GM18951 (cell line): ENCODE results near the gene NTF3.

ENCODE experiments used
- POLR2A ChIP-seq: IDR thresholded peaks from 4 replicates; pipeline ENCODE4 v1.6.1; 2011; ENCODE audit warnings: mild to moderate bottlenecking; ENCODE audit not compliant: insufficient read length, insufficient read depth; ENCODE audit errors: extremely low read depth
- in situ Hi-C: fragments of 300-500 bp; cut with MboI; formaldehyde crosslinking; loops from one replicate; pipeline ENCODE4 v1.12.0; 2022; ENCODE audit warnings: low sequenced_read_pairs, mixed read lengths, inconsistent platforms; ENCODE audit not compliant: unreplicated experiment

NTF3 gene

DNA sequence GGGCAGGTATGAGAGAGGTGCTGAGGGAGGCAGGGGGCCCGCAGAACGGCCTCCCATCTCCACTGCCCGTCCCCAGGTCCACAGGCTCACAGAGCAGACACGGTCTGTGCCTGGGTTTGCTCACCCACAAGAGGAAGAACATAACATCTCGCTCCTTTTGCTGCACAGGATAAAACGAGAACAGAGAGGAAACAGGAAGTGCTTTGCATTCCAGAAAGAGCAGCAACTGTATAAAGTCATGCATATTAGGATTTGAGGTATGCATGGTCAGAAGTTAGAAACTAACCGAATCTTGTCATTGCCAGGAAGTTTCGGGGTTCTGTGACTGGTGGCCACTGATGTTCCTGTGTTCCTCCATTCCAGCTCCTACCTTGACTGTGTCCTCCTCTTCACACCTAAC, 25.0 kb downstream of the NTF3 start:
- no peak for TF ChIP-seq POLR2A
- in situ Hi-C loops, result no loop called here

GRCh38 chr12:5458229-5459050, 26.5 kb downstream of the NTF3 start:
- TF ChIP-seq POLR2A, result no peak
- in situ Hi-C loops, result no loop called here

- TF ChIP-seq POLR2A, result no peak
- in situ Hi-C loops, result no loop called here
Measured at GRCh38 chr12:5459051-5459782, 27.3 kb downstream of the NTF3 start.

- no peak for TF ChIP-seq POLR2A
- in situ Hi-C loops, result no loop called here
Measured at GRCh38 chr12:5460817-5461216, 28.9 kb downstream of the NTF3 start.

DNA sequence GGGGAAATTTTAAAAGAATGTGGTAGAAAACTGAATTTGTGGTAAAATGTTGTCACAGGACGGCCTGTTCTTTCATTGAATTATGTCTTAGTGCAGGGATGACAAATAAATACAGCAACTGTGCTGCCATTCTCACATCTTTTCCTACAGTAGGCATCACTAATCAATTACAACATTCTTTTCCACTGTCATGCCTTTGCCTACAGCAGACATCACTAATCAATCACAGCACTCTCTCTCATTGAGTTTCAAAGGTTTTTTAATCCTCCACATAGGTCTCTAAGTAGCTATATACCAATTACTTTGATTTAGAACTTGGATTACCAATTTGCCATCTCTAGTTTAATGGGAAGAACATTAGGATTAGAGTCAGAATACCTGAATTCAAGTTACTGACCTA, 30.1 kb downstream of the NTF3 start:
- in situ Hi-C loops, result no loop called here
- no peak for TF ChIP-seq POLR2A

DNA sequence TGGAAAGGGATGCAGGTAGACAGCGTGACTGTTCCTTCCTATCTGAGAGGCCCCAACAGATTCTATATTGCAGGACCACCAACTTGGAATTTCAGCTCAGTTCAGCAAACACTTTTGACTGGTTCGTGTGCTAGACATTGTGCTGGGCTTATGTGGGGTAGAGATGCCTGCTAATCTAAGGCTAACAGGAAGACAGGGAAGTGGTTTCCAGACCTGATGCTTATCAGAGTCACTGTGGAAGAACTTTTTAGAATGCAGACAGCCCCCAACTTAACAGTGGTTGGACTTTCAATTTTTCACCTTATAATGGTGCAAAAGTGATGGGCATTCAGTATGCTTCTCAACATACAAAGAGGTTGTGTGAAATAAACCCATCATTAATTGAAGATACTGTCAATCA, 32.2 kb downstream of the NTF3 start:
- no peak for TF ChIP-seq POLR2A

DNA sequence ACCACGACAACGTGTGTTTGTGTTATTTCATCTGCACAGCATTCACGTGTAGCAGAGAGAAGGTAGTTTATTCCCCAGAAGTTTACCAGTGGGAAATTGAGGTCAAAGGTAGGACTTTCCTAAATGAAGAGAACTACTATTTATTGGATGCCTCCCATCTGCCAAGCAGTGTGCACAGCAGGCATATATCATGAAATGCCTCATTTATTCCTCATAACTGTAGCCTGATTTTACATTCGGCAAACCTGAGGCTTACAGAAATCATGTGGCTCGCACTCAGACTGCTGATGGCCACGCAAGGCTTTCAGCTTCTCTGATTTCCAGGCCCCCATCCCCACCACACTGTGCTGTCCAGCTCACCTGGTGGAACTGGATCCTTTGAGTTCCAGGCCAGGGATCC, 33.5 kb downstream of the NTF3 start:
- TF ChIP-seq POLR2A, result no peak
- in situ Hi-C loops, result no loop called here

More for the DNA sequence above, 32.2 kb downstream of the NTF3 start:
- in situ Hi-C loops, result no loop called here

GRCh38 chr12:5466521-5466960, 34.6 kb downstream of the NTF3 start:
- TF ChIP-seq POLR2A, result no peak
- in situ Hi-C loops, result no loop called here

- in situ Hi-C loops, result no loop called here
- no peak for TF ChIP-seq POLR2A
Measured at GRCh38 chr12:5467931-5468330, 36.0 kb downstream of the NTF3 start.

GRCh38 chr12:5470221-5470620, 38.3 kb downstream of the NTF3 start:
- in situ Hi-C loops, result no loop called here
- TF ChIP-seq POLR2A, result no peak

- in situ Hi-C loops, result no loop called here
- no peak for TF ChIP-seq POLR2A
Measured at GRCh38 chr12:5470703-5471102, 38.8 kb downstream of the NTF3 start.

- TF ChIP-seq POLR2A, result no peak
- in situ Hi-C loops, result no loop called here
Measured at GRCh38 chr12:5473076-5473782, 41.3 kb downstream of the NTF3 start.

GRCh38 chr12:5473783-5474116, 41.8 kb downstream of the NTF3 start:
- in situ Hi-C loops, result no loop called here
- TF ChIP-seq POLR2A, result no peak
